RWPE2 (cell line): ENCODE data around the gene RSU1.

ENCODE experiments used
- ATAC-seq: fragments of 200-7000 bp; cut with Tn5 transposase; 3 replicates; pipeline ENCODE4 v1.9.1; 2021; ENCODE audit warnings: low read depth
- DNase-seq: peaks from one replicate; pipeline ENCODE4 v3.0.0-alpha.2; 2020; ENCODE audit warnings: low spot score
- H3K27ac ChIP-seq: fragments of 450-650 bp; 2 replicates; pipeline ENCODE4 v1.5.1; 2017; ENCODE audit warnings: mild to moderate bottlenecking; ENCODE audit not compliant: poor library complexity, severe bottlenecking
- H3K27me3 ChIP-seq: fragments of 250-450 bp; sonication (Bioruptor Pico); 2 replicates; pipeline ENCODE4 v1.5.1; 2021; ENCODE audit warnings: mild to moderate bottlenecking, moderate library complexity; ENCODE audit not compliant: insufficient read depth, poor library complexity, severe bottlenecking
- H3K36me3 ChIP-seq: fragments of 250-450 bp; sonication (Bioruptor Pico); 2 replicates; pipeline ENCODE4 v1.5.1; 2020; ENCODE audit warnings: low read depth, mild to moderate bottlenecking, moderate library complexity
- H3K4me1 ChIP-seq: fragments of 250-450 bp; sonication (Bioruptor Pico); 2 replicates; pipeline ENCODE4 v1.5.1; 2021; ENCODE audit warnings: mild to moderate bottlenecking, moderate library complexity; ENCODE audit not compliant: insufficient read depth, poor library complexity, severe bottlenecking
- H3K4me3 ChIP-seq: fragments of 250-450 bp; sonication (Bioruptor Pico); 2 replicates; pipeline ENCODE4 v1.5.1; 2021; ENCODE audit warnings: mild to moderate bottlenecking, moderate library complexity; ENCODE audit not compliant: severe bottlenecking
- H3K9me3 ChIP-seq: fragments of 250-450 bp; sonication (Bioruptor Pico); 2 replicates; pipeline ENCODE4 v1.5.1; 2021; ENCODE audit warnings: mild to moderate bottlenecking, moderate library complexity; ENCODE audit not compliant: severe bottlenecking
- TF ChIP-seq, protein P1 (sequence below): fragments of 450-650 bp; IDR thresholded peaks from one replicate; pipeline ENCODE4 v1.5.1; 2017; ENCODE audit warnings: mild to moderate bottlenecking, moderate library complexity; ENCODE audit not compliant: poor library complexity, severe bottlenecking

The RSU1 gene

DNA sequence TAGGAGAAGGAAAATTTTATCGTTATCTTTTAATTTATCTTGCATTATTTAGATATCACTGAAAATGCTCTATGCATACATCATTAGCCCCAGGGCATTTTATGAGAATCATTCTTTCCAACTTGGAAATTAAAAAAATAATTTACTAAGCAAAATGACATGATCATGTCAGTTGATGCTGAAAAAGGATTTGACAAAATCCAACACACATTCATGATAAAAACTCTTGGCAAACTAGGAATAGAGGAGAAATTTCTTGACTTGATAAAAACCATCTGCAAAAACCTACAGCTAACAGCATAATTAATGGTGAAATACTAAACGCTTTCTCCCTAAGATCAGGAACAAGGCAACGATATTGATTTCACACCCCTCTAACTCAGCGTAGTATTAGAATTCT is 40.2 kb upstream of the RSU1 start:
- no peak overlapping the region for H3K27ac ChIP-seq
- TF ChIP-seq, protein P1, sequence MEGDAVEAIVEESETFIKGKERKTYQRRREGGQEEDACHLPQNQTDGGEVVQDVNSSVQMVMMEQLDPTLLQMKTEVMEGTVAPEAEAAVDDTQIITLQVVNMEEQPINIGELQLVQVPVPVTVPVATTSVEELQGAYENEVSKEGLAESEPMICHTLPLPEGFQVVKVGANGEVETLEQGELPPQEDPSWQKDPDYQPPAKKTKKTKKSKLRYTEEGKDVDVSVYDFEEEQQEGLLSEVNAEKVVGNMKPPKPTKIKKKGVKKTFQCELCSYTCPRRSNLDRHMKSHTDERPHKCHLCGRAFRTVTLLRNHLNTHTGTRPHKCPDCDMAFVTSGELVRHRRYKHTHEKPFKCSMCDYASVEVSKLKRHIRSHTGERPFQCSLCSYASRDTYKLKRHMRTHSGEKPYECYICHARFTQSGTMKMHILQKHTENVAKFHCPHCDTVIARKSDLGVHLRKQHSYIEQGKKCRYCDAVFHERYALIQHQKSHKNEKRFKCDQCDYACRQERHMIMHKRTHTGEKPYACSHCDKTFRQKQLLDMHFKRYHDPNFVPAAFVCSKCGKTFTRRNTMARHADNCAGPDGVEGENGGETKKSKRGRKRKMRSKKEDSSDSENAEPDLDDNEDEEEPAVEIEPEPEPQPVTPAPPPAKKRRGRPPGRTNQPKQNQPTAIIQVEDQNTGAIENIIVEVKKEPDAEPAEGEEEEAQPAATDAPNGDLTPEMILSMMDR: no peak
- no peaks in the 10 kb centered on the region for H3K9me3 ChIP-seq
- no peaks in the 10 kb centered on the region for H3K36me3 ChIP-seq
- no peak for ATAC-seq
- no peak for DNase-seq
- H3K4me1 ChIP-seq: no peaks in the 10 kb centered on the region
- H3K4me3 ChIP-seq: no peak overlapping the region
- no peaks in the 10 kb centered on the region for H3K27me3 ChIP-seq

DNA sequence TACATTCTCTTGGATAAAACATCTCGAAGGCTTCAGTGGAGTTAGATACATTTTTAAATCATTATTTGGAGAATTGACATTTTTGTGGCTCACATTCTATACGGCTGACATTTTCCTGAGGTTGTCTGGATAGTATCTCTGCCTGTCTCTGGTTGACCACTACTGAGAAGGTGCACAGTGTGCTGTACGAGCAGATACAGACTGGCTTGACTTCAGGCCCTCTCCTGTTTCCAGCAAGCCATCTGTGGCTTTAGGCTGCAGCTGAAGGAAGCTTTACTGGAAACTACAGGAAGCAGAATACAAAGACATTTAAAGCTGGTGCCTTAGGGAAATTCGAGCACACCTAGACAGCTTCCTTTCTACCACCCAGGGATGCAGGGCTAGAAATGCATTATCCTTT is 39.3 kb upstream of the RSU1 start:
- DNase-seq (no peak), ATAC-seq (0 out of 3 replicates have a peak, but pooled peaks have one; percentile 23)
- Histone ChIP-seq H3K27me3 (no peaks in the 10 kb centered on the region), H3K27ac (no peak overlapping the region), H3K4me1 (no peaks in the 10 kb centered on the region), H3K4me3 (no peak overlapping the region), H3K36me3 (no peaks in the 10 kb centered on the region), H3K9me3 (no peaks in the 10 kb centered on the region)
- TF ChIP-seq, protein P1: no peak

DNA sequence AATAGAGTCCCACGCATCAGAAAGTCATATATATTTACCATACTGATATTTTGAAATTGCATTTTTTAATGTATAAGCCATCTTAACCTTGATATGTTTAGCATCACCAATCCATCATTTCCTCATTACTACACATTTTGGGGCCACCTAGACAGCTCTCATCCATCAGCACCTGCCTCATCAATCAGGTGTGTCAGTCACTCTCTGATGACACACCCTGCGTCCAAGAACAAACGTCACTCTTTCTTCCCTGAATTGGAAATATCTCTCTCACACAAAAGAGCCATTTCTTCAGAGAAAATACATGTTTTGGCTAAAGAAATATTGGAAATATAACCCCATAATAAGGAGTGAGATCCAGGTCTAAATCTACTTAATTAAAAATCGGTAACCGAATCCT is 38.9 kb upstream of the RSU1 start:
- H3K9me3 ChIP-seq: no peaks in the 10 kb centered on the region
- H3K4me1 ChIP-seq: no peaks in the 10 kb centered on the region
- peak; percentile 68; the same call in 2 of the 3 replicates for ATAC-seq
- TF ChIP-seq, protein P1: no peak
- no peak overlapping the region for H3K4me3 ChIP-seq
- H3K27me3 ChIP-seq: no peaks in the 10 kb centered on the region
- H3K36me3 ChIP-seq: no peaks in the 10 kb centered on the region
- no peak overlapping the region for H3K27ac ChIP-seq
- DNase-seq: no peak

DNA sequence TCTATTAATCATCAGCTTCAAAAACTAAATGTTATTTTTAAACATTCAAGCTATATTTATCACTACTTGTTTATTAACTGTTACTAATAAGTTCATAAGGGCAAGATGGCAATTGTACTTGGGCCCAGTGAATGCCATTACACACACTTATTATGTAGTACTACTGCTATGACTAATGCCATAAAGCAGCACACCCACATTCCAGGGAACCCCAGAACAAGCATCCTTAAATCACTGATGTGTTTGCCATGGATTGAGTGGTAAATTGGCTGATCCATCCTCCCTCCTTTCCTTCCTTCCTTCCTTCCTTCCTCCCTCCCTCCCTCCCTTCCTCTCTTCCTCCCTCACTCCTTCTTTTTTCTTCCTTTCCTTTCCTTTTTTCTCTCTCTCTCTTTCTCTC is 37.4 kb upstream of the RSU1 start:
- ATAC-seq (0 out of 3 replicates have a peak, but pooled peaks have one; percentile 29), DNase-seq (no peak)
- no peaks in the 10 kb centered on the region for H3K36me3 ChIP-seq
- H3K27me3 ChIP-seq: no peaks in the 10 kb centered on the region
- TF ChIP-seq, protein P1: no peak
- H3K9me3 ChIP-seq: no peaks in the 10 kb centered on the region
- no peaks in the 10 kb centered on the region for H3K4me1 ChIP-seq
- no peak overlapping the region for H3K4me3 ChIP-seq
- H3K27ac ChIP-seq: no peak overlapping the region

DNA sequence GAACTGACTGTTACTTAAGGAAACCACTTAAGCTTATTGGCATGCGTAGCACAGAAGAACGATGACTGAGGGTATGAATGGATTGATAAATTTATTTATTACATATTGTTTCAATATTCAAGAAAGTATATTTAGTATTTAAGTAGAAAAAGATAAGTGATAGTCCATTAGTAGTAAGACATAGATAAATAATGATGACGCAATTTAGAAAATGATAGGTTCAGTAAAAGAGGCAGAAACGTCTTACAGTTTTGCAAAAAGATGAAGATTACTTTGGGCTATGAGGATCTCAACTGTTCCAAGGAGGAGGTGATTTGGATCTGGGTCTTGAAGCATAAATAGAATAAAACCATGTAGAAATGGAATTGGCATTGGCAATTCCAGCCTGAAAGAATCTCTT is 36.6 kb upstream of the RSU1 start:
- DNase-seq: no peak
- H3K4me3 ChIP-seq: no peak overlapping the region
- no peaks in the 10 kb centered on the region for H3K9me3 ChIP-seq
- H3K27me3 ChIP-seq: no peaks in the 10 kb centered on the region
- H3K27ac ChIP-seq: no peak overlapping the region
- no peaks in the 10 kb centered on the region for H3K4me1 ChIP-seq
- H3K36me3 ChIP-seq: no peaks in the 10 kb centered on the region
- no peak for ATAC-seq
- TF ChIP-seq, protein P1: no peak
